GM19463 (cell line): ENCODE data around the gene RAD51B.
"Not testable (repeated sequence)": the region's sequence is repeated elsewhere in the genome, so short reads cannot be mapped to it uniquely, and the experiment has no call there.

Experiments used
- ATAC-seq: cut with Tn5 transposase; IDR thresholded peaks from one replicate; pipeline ENCODE4 v1.9.1; 2021; ENCODE audit warnings: mild to moderate bottlenecking, moderate library complexity; ENCODE audit not compliant: unreplicated experiment

Gene RAD51B

DNA sequence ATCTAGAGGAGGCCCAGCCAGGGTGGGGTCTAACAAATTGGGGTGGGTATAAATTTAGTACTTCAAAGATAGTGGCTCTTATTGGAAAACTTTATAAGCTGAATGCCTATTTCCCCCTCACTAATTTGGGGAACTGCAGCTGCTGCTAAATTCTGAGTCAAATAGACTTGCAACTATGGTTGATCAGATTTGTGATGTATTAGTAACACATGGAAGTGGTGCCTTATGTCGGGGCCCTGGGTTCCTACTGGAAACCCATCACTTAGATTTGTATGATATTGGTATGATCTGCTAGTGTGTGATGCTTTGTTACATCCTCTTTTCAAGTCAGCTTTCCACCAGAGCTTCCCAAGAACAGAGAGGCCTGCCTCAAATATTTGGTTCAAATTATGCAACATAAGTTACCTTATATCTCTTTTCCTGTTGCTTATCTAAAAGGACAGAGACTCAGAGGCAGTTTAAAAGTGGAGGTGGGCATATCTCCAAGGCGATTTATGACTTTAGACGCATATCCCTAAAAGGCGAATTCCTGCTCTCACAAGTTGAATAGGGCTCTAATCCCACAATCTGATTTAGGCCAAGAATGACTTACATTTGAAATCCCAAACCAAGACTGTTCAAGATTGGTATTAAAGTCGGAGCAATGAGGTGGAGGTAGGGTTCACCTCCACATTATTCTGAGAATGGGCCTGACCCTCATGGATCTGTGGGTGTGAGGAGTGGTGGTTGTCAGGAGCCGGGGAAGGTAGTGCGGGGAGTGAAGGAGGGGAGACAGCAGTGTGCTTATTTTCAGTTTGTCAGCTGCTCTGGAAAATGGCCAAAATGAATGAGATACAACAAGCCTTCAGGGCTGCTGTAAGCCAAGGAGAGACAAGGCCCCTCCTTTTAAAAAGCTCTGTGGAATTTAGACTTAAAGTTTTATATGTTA lies 425.8 kb downstream of the RAD51B start:
- ATAC-seq, result no peak

DNA sequence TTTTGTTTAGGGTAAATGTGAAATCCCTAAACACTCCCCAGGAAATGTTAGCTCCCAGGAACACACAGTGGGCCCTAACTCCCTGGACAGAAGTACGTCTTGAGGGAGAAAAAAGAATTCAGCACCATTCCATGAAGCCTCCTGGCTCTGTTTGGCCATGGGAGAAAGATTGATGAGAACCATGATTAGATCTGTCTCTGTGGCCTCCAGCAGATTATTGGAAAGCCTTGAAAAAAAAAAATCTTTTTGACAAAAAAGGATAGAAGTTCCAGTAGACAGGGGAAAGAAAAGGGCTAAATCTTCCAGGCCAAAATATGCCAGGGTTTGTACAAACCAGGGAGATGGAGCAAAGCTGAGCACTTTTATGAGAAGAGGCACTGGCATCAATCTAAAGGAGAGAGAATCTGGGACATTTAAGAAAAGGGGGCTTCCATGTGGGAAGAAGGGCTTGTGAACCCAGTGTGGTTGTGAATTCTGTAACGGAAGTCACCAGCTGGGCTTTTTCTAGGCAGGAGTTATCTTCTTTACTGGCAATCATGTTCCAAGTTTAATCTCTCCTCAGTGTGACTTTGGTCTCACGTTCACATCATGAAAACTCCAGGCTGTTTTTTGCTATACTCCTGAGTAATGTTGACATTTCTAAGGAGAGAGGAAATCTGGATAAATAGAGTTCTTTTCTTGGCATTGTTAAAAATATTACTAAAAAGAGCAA lies 426.7 kb downstream of the RAD51B start:
- ATAC-seq, result no peak

DNA sequence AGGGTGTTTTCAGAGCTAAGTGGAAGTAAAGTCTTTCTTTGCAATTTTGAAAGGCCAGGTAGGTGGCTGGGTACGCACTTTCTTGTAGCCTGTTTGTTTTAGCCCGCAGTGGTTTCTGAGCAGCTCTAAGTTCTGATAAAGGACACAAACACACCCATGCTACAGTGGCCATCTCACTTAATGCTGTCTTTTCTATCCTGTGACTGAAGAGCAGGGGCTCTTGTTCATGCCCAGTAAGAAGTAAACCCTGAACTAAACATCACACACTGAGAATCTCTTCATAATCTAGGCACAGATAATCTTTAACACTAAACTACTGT lies 427.2 kb downstream of the RAD51B start:
- no peak for ATAC-seq

DNA sequence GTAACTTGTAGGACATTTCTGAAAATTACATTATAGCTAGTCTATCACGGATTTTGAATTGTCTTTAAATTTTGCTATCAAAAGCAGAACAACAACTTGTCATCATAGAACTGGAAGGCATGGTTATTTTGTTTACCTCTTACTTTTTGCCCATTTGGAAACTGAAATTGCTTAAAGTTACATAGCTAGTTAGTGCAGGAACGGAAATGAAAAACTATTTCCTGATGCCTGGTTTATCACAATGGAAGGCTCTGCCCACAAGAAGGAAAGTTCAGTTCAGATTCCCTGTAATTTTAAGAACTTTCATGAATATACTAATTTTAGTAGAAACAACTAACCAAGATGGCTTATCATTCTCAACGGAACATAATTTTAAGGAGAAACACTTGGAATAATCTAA lies 427.7 kb downstream of the RAD51B start:
- ATAC-seq, result no peak

DNA sequence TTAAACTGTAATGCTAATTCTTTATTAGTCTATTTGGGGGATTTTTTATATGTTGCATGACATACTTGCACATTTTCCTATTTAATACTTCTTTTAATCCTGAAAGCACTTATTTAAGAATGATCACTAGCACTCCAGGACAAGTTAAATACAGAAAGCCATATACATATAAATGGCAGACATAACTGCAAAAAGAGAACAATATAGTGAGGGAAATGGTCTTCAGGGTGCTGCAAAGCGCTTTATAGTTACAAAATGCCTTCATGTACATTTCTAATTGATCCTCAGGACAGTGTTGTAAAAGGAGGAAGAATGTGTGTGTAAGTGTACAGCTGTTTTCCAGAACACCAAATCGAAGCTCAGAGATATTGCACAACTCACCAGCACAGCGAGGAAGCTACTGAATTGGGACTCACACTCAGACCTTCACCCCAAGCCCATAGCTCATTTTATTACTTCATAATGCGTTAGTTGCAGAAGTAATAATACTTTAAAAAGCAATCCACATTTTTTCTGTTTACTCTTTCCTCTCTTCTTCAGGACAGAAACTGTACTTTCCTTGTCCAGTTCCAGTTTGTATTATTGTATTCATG lies 428.2 kb downstream of the RAD51B start:
- no peak for ATAC-seq

DNA sequence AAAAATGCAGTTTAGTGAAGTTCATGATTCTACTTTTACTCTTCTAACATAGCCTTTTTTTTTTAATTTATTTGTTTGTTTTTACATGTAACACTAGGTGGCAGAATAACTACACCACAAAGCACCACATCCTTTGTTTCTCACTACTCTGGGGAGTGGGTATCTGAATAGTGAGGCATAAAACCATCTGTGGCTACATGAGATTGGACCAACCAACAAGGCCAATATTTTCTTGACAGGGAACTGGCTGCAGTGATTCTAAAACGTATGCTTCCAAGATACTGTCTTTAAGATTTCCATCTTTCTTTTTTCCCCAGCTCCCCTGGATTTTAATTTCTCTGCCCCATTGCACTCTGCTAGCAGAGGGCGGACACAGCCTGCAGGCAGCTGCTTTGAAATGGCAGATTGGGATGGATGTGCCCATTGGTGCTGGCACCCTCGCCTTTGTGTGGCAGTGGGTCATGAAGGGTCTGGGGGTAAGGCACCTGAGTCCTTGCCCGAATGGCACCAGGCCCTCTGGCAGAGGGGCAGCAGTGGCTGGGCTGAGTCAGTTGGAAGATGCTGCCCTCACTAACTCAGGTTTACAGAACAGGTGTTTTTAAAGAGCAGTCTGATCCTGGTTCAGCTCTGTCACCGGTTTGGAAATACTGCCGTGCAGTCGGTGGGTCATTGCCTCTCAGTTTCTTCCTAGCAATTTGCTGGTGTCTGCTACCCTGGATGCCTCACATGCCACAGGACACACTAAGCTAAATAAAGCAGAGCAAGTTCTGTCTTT lies 429.1 kb downstream of the RAD51B start:
- no peak for ATAC-seq

DNA sequence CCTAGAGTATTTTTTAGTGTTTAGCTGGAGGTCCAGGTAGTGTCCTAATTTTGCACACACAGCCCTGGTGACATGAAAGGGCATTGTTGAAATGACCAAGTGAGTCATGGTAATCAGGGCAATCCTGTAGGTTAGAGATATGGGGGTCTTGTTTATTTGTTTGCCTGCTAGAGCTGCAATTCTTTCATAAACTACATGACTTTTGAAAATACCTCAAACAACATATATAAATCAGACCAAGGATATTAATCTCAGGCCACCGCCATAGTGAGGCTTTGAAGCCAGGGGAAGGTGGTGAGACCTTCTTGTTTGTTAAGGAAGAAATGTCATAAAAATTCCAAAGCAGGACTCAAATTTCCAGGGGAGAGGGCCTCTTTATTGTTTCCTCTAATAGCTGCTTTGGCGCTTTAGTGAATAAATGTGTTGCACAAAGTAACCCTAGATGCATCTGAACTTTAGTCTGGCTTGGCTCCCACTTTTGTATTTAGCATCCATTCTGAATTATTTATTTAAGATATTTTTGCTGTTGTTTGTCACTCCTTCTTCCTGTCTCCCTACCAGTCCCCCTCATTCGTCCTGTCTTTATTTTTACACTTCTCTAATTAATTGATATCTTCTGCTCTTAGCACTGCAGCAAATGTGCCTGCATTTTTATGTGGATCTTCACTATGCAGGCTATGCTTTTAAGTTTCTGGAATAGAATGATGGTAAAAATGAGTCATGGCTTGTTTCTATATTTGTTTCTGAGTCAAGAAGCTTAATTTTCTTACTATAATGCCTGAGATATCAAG lies 430.3 kb downstream of the RAD51B start:
- no peak for ATAC-seq

DNA sequence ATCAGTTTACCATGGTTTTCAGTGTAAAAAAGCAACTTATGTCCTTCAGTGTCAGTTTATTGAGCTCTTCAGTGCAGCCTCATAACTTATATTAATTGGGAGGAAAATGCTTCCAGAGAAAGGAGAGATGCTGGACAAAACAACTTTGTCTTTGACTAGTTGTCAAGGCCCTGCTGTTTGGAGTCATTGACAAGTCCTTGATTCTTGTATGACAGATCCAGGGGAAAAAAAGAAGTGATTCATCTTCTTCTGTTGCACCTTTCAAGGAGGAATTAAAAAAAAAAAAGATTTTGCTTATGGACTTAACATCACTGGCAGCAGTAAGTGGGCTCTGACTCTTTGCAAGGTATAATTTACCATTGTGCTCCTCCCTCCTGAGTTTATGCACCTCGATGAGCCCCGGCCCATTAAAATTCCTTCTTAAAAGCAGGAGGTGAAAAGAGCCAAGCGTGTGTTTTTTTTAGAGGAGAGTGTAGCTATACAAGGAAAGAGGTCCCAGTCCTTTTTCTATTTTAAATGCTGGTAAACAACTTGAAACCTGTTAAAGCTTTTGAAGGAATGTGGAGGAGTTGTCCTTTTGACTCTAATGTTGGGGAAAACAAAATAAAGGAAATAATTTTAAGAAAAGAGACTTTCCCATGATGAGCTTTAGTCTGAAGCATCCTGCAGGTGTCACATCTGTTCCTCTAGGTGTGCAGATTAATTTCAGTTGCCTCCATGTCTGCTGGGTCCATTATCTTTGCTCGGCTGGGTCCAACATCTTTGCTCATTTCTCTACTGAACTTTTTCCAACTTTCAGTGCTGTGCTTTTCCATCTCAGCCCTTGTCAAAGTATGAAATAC lies 431.6 kb downstream of the RAD51B start:
- no peak for ATAC-seq

DNA sequence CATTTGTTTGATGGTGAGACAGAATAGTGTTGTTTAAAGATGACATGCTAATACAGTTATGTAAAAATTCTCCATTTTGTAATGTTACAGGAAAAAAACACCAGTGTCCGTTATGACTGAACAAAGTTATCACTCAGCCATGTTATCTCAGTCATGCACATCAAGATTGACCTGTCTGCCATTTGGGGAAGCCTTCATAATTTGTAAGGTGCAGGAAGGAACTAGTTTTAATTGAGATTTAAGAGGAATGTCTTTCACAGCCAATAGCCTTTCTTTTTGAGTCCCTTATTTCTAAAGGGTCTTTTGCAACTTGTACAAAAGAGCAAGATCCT lies 432.2 kb downstream of the RAD51B start:
- no peak for ATAC-seq

DNA sequence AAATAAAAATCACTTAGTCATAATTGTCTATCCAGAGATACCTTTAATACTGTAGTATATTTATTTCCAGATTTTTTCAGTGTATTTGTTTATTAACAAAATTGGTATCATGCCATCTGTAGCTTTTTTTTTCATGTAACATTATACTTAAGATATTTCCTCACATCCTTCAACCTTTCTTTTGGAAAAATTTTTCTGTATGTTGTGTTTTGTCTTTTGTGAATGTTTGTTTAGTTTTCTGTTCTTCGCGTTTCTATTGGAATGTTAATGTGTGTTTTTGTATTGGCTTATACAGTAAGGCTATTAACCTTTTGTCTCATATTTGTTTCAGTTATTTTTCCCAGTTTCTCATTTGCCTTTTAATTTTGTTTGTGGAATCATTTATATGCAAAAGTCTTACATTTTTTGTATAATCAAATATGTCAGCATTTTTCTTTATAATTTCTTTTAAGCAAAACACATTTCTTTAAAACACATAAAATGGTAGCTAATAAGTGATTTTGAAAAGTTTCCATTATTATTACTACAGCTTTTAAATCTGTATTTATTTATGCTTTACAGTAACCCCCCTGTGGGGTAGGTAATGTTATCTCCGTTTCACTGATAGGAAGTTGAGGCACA lies 433.7 kb downstream of the RAD51B start:
- no peak for ATAC-seq

DNA sequence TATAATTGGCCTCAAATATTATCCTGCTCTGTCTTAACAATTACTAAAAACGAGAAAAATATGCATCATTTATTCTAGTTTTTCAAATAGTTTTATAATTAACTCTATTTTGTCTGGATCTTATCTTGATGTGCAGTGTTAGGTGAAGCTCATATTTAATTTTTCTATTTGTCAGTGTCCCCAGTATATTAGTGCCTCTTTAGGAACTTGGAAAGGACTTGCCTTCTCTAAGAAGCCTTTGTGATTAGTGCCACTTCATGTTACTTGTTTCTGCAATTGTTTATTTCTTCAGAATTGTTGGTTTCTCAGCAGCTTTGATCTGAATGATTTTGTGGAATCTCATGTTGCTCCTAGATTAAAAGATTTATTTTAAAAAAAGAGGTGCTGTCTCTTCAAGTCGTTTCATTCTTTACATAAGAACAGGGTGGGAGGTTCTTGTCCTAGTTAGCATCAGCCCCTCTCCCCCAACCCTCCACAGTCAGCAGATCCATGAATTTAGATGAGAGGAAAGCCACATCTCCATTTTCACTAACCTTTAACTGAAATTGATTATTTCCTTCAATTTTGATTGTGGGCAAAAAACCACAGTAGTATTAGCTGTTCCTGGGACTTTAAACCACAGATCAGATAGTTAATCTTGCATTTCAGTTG lies 434.4 kb downstream of the RAD51B start:
- no peak for ATAC-seq

DNA sequence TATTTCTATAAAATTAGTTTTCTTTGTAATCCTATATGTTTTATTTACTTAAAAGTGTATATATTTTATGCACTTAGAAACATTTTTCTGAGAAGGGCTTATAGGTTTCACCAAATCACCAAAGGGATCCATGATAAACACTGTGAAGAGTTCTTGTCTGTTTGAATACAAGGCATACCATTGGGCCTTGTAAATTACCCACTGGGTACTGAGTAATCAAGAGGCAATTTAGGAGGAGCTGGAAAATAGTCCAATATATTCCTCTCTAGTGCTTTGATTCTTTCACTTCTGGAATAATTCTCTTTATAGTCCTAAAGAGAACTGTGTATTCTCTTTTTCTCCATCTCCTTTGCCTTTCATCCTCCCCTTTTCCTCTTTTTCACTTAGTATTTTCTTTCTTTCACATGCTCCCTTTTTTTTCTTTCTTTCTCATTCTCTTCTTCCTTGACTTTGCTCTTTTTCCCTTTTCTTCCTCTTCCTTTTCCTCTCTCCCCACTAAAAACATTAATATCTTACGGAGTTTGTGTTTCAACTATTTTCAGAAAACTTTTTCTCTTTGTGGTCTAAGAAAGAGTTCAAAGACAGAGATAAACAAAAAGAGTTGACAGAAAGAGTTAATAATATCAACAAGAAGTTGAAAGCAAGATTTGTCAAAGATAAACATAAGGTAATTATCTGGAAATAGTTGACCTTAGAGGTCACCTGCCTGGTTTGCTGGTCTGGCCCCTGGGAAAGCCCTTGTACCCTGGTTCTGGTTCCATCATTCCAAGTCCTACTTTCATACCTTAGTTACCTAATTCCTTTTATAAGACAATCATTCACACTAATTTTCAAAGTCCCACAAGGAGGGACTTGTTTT lies 435.3 kb downstream of the RAD51B start:
- no peak for ATAC-seq

DNA sequence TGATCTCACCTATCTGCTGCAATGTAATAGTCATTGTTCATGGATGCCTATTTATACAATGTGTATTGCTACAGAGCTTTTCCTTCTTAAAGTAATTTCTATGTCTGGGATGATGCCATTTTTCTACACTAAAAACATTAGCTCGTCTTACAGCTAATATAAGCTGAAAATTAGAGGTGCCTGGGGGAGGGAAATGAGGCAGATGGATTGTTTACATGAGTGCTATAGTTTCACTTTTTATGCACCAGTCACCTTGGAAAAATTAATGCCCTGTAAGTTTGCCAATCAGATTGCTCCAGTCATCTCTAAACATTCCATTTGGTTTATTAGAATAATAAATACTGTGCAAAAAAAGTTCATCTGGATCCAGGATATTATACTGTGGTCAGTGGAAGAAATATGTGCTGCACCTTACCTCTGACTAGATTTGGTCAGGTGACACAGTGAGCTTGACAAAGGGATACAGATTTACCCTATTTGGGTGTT lies 436.2 kb downstream of the RAD51B start:
- ATAC-seq, result no peak

DNA sequence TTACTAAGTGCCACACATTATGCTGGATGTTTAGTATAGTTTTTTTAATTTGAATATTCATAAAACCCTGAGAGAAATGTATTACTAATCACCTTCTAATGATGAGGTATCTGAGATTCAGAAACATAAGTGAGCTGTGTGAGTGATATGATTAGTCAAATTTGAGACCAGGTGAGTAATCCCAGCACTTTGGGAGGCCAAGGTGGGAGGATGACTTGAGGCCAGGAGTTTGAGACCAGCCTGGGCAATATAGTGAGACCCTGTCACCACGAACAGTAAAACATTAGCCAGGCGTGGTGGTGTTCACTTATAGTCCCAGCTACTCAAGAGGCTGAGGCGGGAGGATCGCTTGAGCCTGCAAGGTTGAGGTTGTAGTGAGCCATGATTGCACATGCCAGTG lies 438.4 kb downstream of the RAD51B start:
- no peak for ATAC-seq

DNA sequence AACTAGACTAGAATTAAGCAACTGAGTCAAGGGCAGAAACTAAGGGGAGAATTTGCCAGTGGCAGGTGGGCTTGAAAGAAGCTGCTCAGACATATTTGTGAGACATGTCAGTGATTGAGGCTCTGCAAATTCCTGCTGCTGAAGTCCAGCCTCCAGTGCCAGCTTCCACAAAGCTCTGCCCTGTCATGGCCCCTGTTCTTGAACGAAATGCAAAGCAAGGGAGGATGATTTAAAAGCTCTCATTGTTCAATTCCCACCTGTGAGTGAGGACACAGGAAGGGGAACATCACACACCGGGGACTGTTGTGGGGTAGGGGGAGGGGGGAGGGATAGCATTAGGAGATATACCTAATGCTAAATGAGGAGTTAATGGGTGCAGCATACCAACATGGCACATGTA lies 439.4 kb downstream of the RAD51B start:
- not testable (repeated sequence) for ATAC-seq

DNA sequence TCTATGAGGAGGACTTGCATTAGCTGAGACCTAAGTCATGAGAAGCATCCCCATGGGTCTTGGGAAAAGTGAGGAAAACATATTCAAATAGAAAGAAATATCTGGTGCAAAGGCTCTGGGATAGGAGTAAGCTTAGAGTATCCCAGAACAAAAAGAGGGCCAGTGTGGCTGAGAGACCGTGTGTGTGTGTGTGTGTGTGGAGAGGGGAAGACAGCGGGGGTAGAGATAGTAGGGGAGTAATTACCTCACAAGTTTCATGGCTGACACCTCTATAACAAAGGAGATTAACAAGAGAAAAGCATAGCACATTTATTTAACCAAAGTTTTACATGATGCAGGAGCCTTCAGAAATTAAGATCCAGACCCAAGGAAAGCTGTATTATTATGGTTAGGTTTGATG lies 440.5 kb downstream of the RAD51B start:
- ATAC-seq, result no peak

DNA sequence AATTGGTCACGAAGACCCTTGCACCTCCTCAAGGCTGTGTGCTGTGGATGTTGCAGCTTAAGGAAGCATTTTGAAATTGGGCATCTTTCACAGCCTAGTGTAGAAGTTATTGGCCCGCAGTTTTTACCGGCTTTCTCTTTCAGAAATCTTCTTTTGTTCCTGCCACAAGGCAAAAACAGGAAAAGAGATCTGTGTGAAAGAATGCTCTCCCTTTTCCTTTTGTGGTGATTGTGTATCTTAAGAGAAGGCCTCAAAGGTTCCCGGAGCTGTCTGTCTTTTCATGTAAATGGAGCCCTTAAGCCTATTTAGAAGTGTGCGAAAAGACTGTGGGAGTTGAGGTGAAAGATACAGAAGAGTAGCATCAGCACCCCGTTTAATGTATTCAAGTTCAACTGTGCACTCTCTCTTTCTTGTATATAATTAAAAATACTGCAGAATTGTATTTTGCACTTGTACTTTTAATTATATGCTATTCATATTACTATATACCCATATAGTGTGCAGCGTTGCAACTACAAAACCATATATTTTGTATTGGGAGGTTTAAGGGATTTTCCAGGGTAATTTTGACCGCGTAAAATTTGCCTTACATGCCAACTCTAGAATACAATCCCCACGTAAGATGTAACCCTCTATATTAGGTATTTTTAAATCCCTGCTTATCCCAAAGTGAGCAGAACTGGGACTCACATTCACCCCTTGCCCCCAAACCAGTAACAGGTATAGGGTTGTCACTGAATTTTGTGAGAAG lies 441.7 kb downstream of the RAD51B start:
- ATAC-seq, result no peak
